Right atrium auricular region (tissue), 2 donors: ENCODE data around the gene KBTBD8. TPM values are rescaled to one million over a fixed set of nuclear protein-coding genes. Genes with fewer than 3 reads are reported as not detected.

Experiments
- DNase-seq: peaks from one replicate; pipeline ENCODE4 v3.0.0-alpha.2; 2019; ENCODE audit warnings: low spot score
- H3K27ac ChIP-seq, 2 donors: fragments of 200-600 bp; sonication (generic); 1 replicate in 1 of 2; 2 replicates in 1 of 2; pipeline ENCODE4 v1.5.1; 2016 to 2019
- H3K27me3 ChIP-seq, 2 donors: fragments of 200-600 bp; sonication (generic); one replicate each; pipeline versions ENCODE4 v1.5.1 to v1.6.0; 2017 to 2019
- H3K36me3 ChIP-seq: fragments of 200-600 bp; sonication (generic); one replicate; pipeline ENCODE4 v1.5.1; 2016
- H3K4me1 ChIP-seq, 2 donors: fragments of 200-600 bp; sonication (generic); one replicate each; pipeline versions ENCODE4 v1.5.1 to v1.6.0; 2017 to 2019
- H3K4me3 ChIP-seq, 2 donors: fragments of 200-600 bp; sonication (generic); 1 replicate in 1 of 2; 2 replicates in 1 of 2; pipeline ENCODE4 v1.5.1; 2017 to 2019; ENCODE audit warnings: mild to moderate bottlenecking in 1 of 2, moderate library complexity in 1 of 2
- H3K9me3 ChIP-seq, 2 donors: fragments of 200-600 bp; sonication (generic); one replicate each; pipeline ENCODE4 v1.5.1; 2019
- CTCF ChIP-seq, 2 donors: fragments of 200-600 bp; sonication (generic); IDR thresholded peaks; one replicate each; pipeline ENCODE4 v1.5.1; 2019; ENCODE audit warnings: antibody characterized with exemption in 2 of 2
- total RNA-seq, 2 donors: library from RNA; depleted of rRNA; stranded (reverse); fragments of >200 nt; gene quantifications; one replicate each; pipeline ENCODE4 v1.1.0, GENCODE V29; 2016

KBTBD8 gene
- total RNA-seq, 2 donors from 2014 or later, result 4.4 to 6.9 TPM

GRCh38 chr3:66989860-66990696 lies 8.0 kb upstream of the KBTBD8 start:
- TF ChIP-seq CTCF (IDR thresholded peaks at IDR 0.05), result peak; percentile 45 to 63
- DNase-seq, result no peak
- no peaks in the 10 kb centered on the region for H3K9me3 ChIP-seq
- no peaks in the 10 kb centered on the region for H3K27me3 ChIP-seq
- H3K36me3 ChIP-seq, result no peaks in the 10 kb centered on the region
- H3K27ac ChIP-seq, result no peak overlapping the region
- peak overlapping the region; percentile 7 to 19 for H3K4me3 ChIP-seq
- no peaks in the 10 kb centered on the region for H3K4me1 ChIP-seq

GRCh38 chr3:66991459-66991858 lies 6.6 kb upstream of the KBTBD8 start:
- H3K27me3 ChIP-seq, result no peaks in the 10 kb centered on the region
- TF ChIP-seq CTCF (IDR thresholded peaks at IDR 0.05), result no peak
- H3K4me1 ChIP-seq, result no peaks in the 10 kb centered on the region
- H3K9me3 ChIP-seq, result no peaks in the 10 kb centered on the region
- H3K36me3 ChIP-seq, result no peaks in the 10 kb centered on the region
- no peak overlapping the region for H3K4me3 ChIP-seq
- no peak overlapping the region for H3K27ac ChIP-seq
- no peak for DNase-seq

GRCh38 chr3:66993082-66993481 lies 5.0 kb upstream of the KBTBD8 start:
- no peak for TF ChIP-seq CTCF (IDR thresholded peaks at IDR 0.05)

GRCh38 chr3:66994588-66994987 lies 3.5 kb upstream of the KBTBD8 start:
- Histone ChIP-seq H3K4me1 (peaks cover 0 to 12% of the 10 kb centered on the region in 2 donors), H3K27me3 (no peaks in the 10 kb centered on the region), H3K4me3 (no peak overlapping the region), H3K36me3 (no peaks in the 10 kb centered on the region), H3K9me3 (no peaks in the 10 kb centered on the region), H3K27ac (no peak overlapping the region)
- no peak for TF ChIP-seq CTCF (IDR thresholded peaks at IDR 0.05)
- no peak for DNase-seq

More at GRCh38 chr3:66993082-66993481, 5.0 kb upstream of the KBTBD8 start:
- no peaks in the 10 kb centered on the region for H3K9me3 ChIP-seq
- no peaks in the 10 kb centered on the region for H3K36me3 ChIP-seq
- no peak for DNase-seq
- no peak overlapping the region for H3K27ac ChIP-seq
- no peak overlapping the region for H3K4me3 ChIP-seq
- H3K4me1 ChIP-seq, result peaks cover 0 to 5% of the 10 kb centered on the region in 2 donors
- no peaks in the 10 kb centered on the region for H3K27me3 ChIP-seq

- H3K4me1 ChIP-seq, result peaks cover 0 to 12% of the 10 kb centered on the region in 2 donors
- H3K4me3 ChIP-seq, result no peak overlapping the region
- no peak overlapping the region for H3K27ac ChIP-seq
- no peaks in the 10 kb centered on the region for H3K27me3 ChIP-seq
- no peaks in the 10 kb centered on the region for H3K9me3 ChIP-seq
- TF ChIP-seq CTCF (IDR thresholded peaks at IDR 0.05), result no peak
- no peak for DNase-seq
- no peaks in the 10 kb centered on the region for H3K36me3 ChIP-seq
Observed at GRCh38 chr3:66996696-66997095, 1.4 kb upstream of the KBTBD8 start.
